ENCODE data around the gene ZNF800. TPM values are rescaled to one million over a fixed set of nuclear protein-coding genes. Genes with fewer than 3 reads are reported as not detected.

The ZNF800 gene
- total RNA-seq, 1 donor from 2014 or later = 14.6 TPM

Other genes with a start within 250 kb of the ZNF800 start
- gene GRM8, start 139.8 kb downstream of the ZNF800 start, total RNA-seq = not detected in 2 replicates
- gene GCC1, start 192.9 kb upstream of the ZNF800 start, total RNA-seq = 13.9 and 15.2 TPM in 2 replicates
- gene ARF5, start 195.7 kb upstream of the ZNF800 start, total RNA-seq = 252 and 276 TPM in 2 replicates
- gene FSCN3, start 201.0 kb upstream of the ZNF800 start, total RNA-seq = 2.4 and 4.1 TPM in 2 replicates
- not detected in 2 replicates for gene PAX4, start 225.4 kb upstream of the ZNF800 start, total RNA-seq